ENCODE results near the gene MICAL3.

MICAL3 gene

DNA sequence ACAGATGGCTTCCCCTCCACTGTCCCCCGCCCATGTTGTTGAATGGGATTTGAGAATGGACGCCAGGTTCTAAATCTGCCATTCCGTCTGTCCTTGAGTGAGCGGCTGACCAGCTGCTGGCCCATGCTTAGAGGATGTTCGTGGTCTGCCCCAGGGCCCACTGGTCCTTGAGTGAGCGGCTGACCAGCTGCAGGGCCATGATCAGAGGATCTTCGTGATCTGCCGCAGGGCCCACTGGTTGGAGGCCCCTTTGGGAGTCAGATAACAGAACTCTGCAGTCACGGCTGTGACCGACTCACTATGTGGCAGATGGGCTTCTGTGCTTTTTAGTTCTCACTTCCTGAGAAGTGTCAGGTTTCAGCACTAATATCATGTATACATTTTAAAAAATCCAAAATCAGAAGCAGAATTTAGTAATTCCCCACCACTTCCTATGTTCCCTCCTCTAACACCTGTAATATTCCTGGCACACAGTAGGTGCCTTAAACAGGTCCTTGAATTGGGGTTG lies 54.1 kb downstream of the MICAL3 start:
- DNase-seq: no peak

DNA sequence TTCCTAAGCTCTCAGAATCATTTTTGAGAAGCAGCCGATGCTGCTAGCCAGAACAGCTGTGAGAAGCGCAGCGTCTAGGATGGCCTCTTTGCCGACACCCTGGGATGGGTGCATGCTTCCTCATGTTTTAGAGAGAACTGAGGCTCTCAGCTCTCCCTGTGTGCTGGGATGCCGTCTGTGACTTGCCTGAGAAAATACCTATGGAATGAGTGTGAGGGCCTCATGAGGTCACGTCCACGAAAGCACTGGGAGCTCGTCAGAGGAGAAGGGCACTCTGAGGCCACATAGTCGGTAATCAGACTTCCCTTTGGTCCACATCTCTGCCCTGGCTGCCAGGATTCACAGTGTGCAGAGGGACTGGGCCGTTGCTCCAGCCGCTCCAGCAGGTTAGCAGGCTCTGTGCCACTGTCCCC lies 54.7 kb downstream of the MICAL3 start:
- DNase-seq: no peak

DNA sequence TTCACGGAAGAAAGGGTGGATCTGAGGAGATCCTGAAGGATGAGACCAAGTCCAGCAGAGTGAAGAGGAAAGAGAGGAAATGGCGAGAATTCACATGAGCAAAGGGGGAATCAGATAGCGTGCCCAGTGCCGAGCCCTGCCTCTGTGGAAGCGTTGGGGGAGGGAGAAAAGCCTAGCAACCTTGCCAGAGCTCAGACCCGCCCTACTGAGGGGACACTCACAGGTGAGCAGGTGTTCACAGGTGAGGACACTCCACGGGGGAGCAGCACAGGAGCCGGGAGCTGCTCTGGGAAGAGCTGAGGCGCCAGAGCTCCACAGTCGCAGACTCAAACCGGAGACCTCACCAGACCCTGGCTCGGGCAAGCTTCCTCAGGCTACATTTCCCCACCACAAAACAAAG lies 56.2 kb downstream of the MICAL3 start:
- DNase-seq: no peak

DNA sequence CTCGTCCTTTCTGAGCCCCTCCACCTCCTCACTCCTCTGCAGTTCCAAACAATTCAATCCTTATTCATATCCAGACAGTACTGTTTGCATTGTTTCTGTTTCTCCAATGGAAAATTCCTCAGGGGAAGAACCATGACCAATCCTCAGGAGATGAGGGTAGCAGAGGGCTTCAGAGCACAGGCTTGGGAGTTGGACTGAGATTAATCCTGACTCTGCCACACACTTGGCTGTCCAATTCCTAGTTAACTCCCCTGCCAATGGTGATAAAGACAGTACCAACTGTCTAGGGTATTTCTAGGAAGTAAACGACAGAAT lies 58.0 kb downstream of the MICAL3 start:
- DNase-seq: no peak

DNA sequence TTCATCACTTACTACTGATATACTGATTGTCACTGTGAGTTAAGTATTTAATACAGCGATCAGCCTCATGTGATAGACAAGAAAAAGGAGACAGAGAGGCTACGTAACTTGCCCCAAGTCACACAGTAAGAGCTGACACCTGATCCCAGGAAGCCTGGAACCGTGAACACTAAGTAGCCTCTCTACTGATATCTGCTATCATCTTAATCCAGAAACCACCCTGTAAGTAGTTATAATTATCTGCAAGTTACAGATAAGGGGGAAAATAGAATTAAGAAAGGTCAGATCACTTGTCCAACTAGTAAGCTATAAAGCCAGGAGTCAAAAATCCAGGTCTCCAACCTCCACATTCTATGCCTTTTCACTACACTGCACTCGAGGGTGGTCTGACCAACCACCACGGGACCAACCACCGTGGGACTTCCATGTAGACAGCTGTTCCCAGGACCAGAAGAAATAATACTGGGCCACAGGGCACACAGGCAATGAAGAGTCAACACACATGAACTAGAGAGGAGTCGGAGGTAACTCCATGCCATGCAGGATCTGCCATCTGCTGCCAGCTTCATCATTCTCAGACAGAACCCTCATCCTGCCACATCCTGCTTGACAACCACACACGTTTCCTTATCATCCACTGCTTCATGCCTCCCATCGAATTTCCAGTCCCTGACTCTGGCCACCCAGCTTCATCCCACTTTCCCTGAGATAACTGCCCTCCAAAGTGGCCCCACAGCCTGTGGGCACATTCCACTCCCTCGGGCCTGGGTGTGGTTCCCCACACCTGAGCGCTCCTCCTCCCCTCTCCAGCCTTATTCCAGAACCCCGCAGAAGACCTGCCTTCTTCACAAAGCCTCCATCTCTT lies 58.6 kb downstream of the MICAL3 start:
- no peak for DNase-seq

GRCh38 chr22:17964643-17965042 lies 59.7 kb downstream of the MICAL3 start:
- DNase-seq: no peak

GRCh38 chr22:17964156-17964555 lies 60.2 kb downstream of the MICAL3 start:
- no peak for DNase-seq

- no peak for DNase-seq
Measured at GRCh38 chr22:17963015-17963414, 61.3 kb downstream of the MICAL3 start.

- no peak for DNase-seq
Measured at GRCh38 chr22:17962168-17962567, 62.2 kb downstream of the MICAL3 start.

DNA sequence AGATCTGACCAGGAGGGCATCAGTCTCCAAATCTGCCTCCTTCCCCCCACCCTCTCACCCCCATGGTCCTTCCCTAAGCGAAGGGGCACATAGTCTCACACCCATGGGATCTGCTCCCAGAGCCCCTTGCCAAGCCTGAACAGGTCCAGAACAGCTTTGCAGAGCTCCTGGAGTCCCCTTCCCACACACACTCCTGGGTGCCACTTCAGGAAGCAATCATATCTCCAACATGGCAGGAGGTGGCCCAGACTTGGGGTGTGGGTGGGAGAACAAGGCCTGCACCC lies 63.0 kb downstream of the MICAL3 start:
- DNase-seq: no peak

- no peak for DNase-seq
Measured at GRCh38 chr22:17960695-17961445, 63.5 kb downstream of the MICAL3 start.

GRCh38 chr22:17960011-17960410 lies 64.3 kb downstream of the MICAL3 start:
- DNase-seq: no peak

- no peak for DNase-seq
Measured at GRCh38 chr22:17958166-17958565, 66.2 kb downstream of the MICAL3 start.

- no peak for DNase-seq
Measured at GRCh38 chr22:17957693-17958092, 66.7 kb downstream of the MICAL3 start.

- no peak for DNase-seq
Measured at GRCh38 chr22:17957204-17957603, 67.2 kb downstream of the MICAL3 start.

GRCh38 chr22:17956630-17957029 lies 67.7 kb downstream of the MICAL3 start:
- no peak for DNase-seq

DNA sequence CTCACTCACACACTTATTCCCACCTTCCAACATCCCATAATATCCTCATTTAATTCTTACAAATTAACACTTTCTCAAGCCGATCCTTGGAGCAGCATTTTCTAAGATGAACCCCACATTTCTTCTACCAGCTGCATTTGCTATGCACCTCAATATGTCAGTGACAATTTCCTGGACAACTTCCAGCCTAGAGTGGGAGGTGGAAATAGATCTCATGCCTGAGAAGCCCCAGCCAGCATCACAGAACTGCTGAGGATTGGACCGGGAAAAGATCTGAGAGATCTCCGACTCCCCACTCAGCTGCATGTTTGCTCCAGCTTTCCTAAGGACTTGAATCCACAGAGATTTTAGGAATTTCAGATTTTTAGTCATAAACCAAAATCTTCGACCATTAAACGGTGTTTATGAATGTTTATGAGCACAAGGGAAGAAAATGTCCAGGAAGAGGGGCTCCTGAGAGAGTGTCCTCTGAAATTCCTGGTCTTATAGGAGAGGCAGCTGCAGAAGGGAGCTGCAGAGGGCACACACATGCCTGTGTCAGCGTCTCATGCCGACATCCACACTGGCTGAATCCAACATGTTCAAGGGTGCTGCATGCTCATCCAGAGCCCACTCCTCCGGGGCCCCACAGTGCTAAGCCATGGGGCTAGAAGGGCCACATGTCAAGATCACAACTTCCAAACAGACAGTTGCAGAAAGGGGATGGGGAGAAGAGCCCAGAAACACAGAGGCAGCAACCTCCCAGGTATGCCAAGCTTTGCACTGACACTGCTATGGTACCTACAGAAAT lies 68.6 kb downstream of the MICAL3 start:
- DNase-seq: no peak

DNA sequence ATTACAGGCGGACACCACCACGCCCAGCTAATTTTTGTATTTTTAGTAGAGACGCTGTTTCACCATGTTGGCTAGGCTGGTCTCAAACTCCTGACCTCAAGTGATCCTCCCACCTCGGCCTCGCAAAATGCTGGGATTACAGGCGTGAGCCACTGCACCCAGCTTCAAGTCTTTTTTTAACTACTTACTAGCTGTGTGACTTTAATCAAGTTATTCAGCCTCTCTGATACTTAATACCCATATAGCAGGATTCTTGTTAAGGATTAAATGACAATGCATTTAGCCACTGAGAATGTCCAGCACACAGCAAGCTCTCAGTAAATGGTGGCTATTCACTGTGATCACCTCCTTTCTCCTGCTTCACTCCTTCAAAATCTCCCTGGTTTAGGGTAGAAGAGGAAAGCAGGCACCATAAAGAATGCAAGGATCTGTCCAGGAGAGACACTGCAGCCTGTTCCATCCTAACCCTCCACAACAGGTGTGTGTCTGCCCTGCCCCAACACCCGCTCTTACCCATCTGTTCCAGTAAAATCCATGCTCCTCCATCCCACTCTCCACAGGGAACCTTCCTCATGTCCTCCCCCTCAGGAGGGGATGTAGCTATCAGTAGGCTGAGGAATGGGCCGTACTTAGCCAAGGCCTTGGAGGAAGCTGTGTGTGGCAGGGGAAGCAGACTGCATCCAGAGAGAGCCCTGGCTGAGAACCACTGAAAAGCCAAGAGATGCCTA lies 69.3 kb downstream of the MICAL3 start:
- DNase-seq: no peak

DNA sequence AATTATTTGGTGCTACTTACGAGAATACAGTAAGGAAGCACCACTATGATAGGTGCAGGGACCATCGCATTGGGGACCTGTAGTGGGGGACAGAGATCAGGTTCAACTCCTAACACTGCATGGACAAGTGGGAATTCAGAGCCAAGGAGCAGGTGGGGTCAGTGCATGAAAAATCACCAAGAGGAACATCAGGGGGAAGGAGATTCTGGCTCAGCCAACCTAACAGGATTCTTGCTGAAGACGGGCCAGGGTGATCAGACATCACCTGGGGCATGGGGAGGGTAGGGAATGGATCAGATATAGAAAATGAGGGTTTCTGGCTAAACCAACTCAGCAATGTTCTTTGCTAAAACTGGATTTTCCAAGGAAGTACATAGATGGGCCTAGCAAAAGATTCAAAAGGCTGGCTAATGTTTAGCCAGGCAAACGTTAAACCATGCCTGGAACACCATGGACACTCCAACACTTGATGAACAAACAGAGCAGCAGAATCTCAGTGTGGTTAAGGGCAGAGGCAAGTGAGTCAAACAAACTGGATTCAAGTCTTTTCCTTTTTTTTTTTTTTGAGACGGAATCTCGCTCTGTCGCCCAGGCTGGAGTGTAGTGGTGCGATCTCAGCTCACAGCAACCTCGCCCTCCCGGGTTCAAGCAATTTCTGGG lies 70.0 kb downstream of the MICAL3 start:
- no peak for DNase-seq

- DNase-seq: no peak
Measured at GRCh38 chr22:17953147-17953546, 71.2 kb downstream of the MICAL3 start.

DNA sequence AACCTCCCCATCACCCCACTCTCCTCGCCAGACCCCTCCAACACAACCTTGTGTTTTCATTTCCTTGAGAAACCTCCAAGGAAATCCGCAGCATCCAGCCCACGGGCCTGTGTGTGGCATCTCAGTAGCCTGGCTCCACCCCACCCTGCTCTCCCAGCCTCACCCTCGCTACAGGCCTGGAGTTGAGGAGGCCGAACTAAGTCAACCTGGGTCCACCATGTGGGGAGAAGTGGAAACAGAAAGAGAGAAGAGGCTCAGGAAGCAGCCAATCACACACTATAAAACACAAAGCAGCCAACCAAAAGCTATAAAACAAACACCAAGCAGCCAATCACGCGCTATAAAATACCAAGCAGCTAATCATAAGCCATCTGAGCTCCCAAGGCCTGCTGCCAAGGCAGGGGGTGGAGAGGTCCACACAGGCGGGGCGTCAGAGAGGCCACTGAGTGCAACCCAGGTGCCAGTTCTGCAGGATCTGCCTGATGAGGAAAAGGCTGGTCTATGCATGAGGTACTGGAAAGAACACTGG lies 72.0 kb downstream of the MICAL3 start:
- DNase-seq: no peak

- no peak for DNase-seq
Measured at GRCh38 chr22:17951315-17951714, 73.0 kb downstream of the MICAL3 start.

Data from NCI-H748 treated with DMSO at 0.1 percent for 48 hours (cell line).